HepG2 (cell line): ENCODE data around the gene PARN. TPM values are rescaled to one million over a fixed set of nuclear protein-coding genes. Genes with fewer than 3 reads are reported as not detected.

Experiments
- ATAC-seq: fragments of 200-7000 bp; cut with Tn5 transposase; 3 replicates; pipeline ENCODE4 v1.9.1; 2020; ENCODE audit warnings: mild to moderate bottlenecking, moderate library complexity
- BruUV-seq: library from RNA; stranded (reverse); fragments of 400-500 nt; replicated peaks from 2 replicates; lab custom pipeline; 2021; lab: Mats Ljungman, UMichigan
- CTCF ChIA-PET: fragments of 300-600 bp; formaldehyde crosslinking; extraction: SDS; loops from one replicate; lab custom pipeline; 2021; ENCODE audit warnings: low total read pairs, inconsistent platforms, low intra/inter-chr PET ratio; lab: Yijun Ruan, JAX
- POLR2A ChIA-PET: fragments of 350-600 bp; sonication (Branson Sonifier 250); formaldehyde crosslinking; loops from one replicate; lab custom pipeline; 2020; ENCODE audit warnings: antibody characterized with exemption, inconsistent platforms; lab: Yijun Ruan, JAX
- DNase-seq: peaks from one replicate; pipeline ENCODE4 v3.0.0-alpha.2; 2015; ENCODE audit warnings: low spot score
- FAIRE-seq: peaks from 3 replicates; lab custom pipeline; 2011; peaks lifted over from hg19 to GRCh38; lab: Jason Lieb, UNC
- H2AFZ ChIP-seq: one replicate; pipeline ENCODE4 v1.6.1; 2011; ENCODE audit warnings: low read length, inconsistent platforms
- H3K27ac ChIP-seq: fragments of 300-600 bp; 3 replicates; pipeline ENCODE4 v1.8.0; 2011; ENCODE audit warnings: mixed run types, mild to moderate bottlenecking, mixed read lengths, low read length, inconsistent platforms; ENCODE audit not compliant: insufficient read depth; ENCODE audit errors: extremely low read length
- H3K27me3 ChIP-seq, 2 experiments: fragments of 200-600 bp in 1 of 2; 2 replicates in 1 of 2; 3 replicates in 1 of 2; pipeline versions ENCODE4 v1.6.0 to v1.8.0; 2011; ENCODE audit warnings: low read length in 2 of 2, mild to moderate bottlenecking in 2 of 2, moderate library complexity in 2 of 2, inconsistent platforms in 1 of 2; ENCODE audit not compliant: insufficient read depth in 2 of 2, control insufficient read depth in 1 of 2
- H3K36me3 ChIP-seq, 2 experiments: fragments of 200-600 bp in 1 of 2; replicated peaks in 1 of 2; 2 replicates in 1 of 2; 3 replicates in 1 of 2; pipeline versions ENCODE4 v1.5.1 to v1.8.0; 2011; ENCODE audit warnings: low read length in 2 of 2, inconsistent platforms in 1 of 2; ENCODE audit not compliant: insufficient read depth in 2 of 2, control insufficient read depth in 1 of 2
- H3K4me1 ChIP-seq: 2 replicates; pipeline ENCODE4 v1.5.1; 2012; ENCODE audit warnings: low read length, inconsistent platforms; ENCODE audit not compliant: insufficient read depth
- H3K4me2 ChIP-seq: 2 replicates; pipeline ENCODE4 v1.6.0; 2011; ENCODE audit warnings: low read depth, low read length, inconsistent platforms
- H3K4me3 ChIP-seq, 3 experiments: fragments of 200-600 bp in 1 of 3; sonication (generic), shearing (Covaris generic) in 1 of 3; replicated peaks in 1 of 3; 2 replicates each; pipeline ENCODE4 v1.5.1; 2011 to 2016; ENCODE audit warnings: low read length in 3 of 3, inconsistent platforms in 2 of 3, low read depth in 2 of 3, mild to moderate bottlenecking in 2 of 3, control low read depth in 1 of 3, mixed read lengths in 1 of 3; ENCODE audit not compliant: insufficient read depth in 1 of 3
- H3K79me2 ChIP-seq: one replicate; pipeline ENCODE4 v1.6.1; 2011; ENCODE audit warnings: low read length, inconsistent platforms; ENCODE audit not compliant: insufficient read depth
- H3K9ac ChIP-seq: 2 replicates; pipeline ENCODE4 v1.6.0; 2011; ENCODE audit warnings: mild to moderate bottlenecking, low read depth, low read length, inconsistent platforms; ENCODE audit not compliant: insufficient read depth
- H3K9me3 ChIP-seq: 2 replicates; pipeline ENCODE4 v1.5.1; 2012; ENCODE audit warnings: mild to moderate bottlenecking, low read length
- H4K20me1 ChIP-seq: 2 replicates; pipeline ENCODE4 v1.6.0; 2011; ENCODE audit warnings: inconsistent platforms, mild to moderate bottlenecking, low read length, moderate library complexity; ENCODE audit not compliant: insufficient read depth
- DNMT3B ChIP-seq: conservative IDR thresholded peaks from 2 replicates; pipeline ENCODE4 v1.6.1; 2016; ENCODE audit warnings: missing biosample characterization, control low read depth
- GMEB2 ChIP-seq: IDR thresholded peaks from 2 replicates; pipeline ENCODE4 v1.6.1; 2016; ENCODE audit warnings: missing biosample characterization, missing genetic modification reagents, low read depth
- ZMYM4 ChIP-seq: sonication (generic); formaldehyde crosslinking; IDR thresholded peaks from 2 replicates; pipeline ENCODE4 v1.8.1; 2023; ENCODE audit warnings: mild to moderate bottlenecking, missing genetic modification reagents
- ZNF121 ChIP-seq: sonication (generic); formaldehyde crosslinking; IDR thresholded peaks from 2 replicates; pipeline ENCODE4 v1.5.0; 2020; ENCODE audit warnings: mild to moderate bottlenecking, missing genetic modification reagents
- ZNF282 ChIP-seq: fragments of 450-650 bp; IDR thresholded peaks from 2 replicates; pipeline ENCODE4 v1.6.1; 2018; ENCODE audit not compliant: partially characterized antibody
- WGBS: methylation state at CpG from one replicate; pipeline ENCODE4 v1.1.6; 2017; ENCODE audit warnings: low lambda C conversion rate; 5-methylcytosine and 5-hydroxymethylcytosine counted together
- in situ Hi-C: cut with HindIII; loops from 2 replicates; pipeline ENCODE4 v1.10.0; 2017; ENCODE audit warnings: low pct_unique_long_range_greater_than_20kb; ENCODE audit not compliant: extremely low pct_ligation_motif_present
- intact Hi-C: fragments of 100-400 bp; cut with micrococcal nuclease; formaldehyde crosslinking; loops from one replicate; pipeline ENCODE4 v1.10.0; 2022; ENCODE audit not compliant: unreplicated experiment
- polyA plus RNA-seq, 8 experiments: library from polyadenylated mRNA; depleted of rRNA in 3 of 8; stranded (reverse) in 7 of 8; unstranded in 1 of 8; fragments of >200 nt; fragmentation: Illumina TruSeq in 4 of 8; extraction: Trizol in 4 of 8; gene quantifications; 2 replicates each; pipeline versions ENCODE4 v1.2.1 to v1.2.3, GENCODE V29; 2011 to 2016; ENCODE audit warnings: low read depth in 4 of 8, missing spikeins in 1 of 8, mixed read lengths in 1 of 8; ENCODE audit not compliant: insufficient read depth in 1 of 8
- total RNA-seq, 5 experiments: library from RNA; depleted of rRNA; stranded (reverse); fragments of >200 nt; fragmentation: Illumina TruSeq; extraction: Trizol; gene quantifications; 2 replicates each; pipeline ENCODE4 v1.2.3, GENCODE V29; 2016; ENCODE audit warnings: low read depth in 1 of 5

Gene PARN
- total and polyA plus RNA-seq, 2 of the 13 experiments (the other 11 are each of a cell fraction or from before 2014, with no cell fraction given): 13.3 to 47.6 TPM

GRCh38 chr16:14531613-14532012 lies 98.4 kb downstream of the PARN start:
- FAIRE-seq (no peak), DNase-seq (no peak), ATAC-seq (no peak)
- 93% methylated on average over 5 of the region's 5 CpGs for WGBS
- H3K9me3 ChIP-seq: no peaks in the 10 kb centered on the region
- H3K27me3 ChIP-seq: no peaks in the 10 kb centered on the region
- intact Hi-C loops (no loop called here), in situ Hi-C loops (no loop called here)
- no TSS peak for BruUV-seq
- H3K79me2 ChIP-seq: no peaks in the 10 kb centered on the region
- no peaks in the 10 kb centered on the region for H4K20me1 ChIP-seq
- peaks cover 36% of the 10 kb centered on the region for H3K4me1 ChIP-seq
- POLR2A ChIA-PET: interaction anchor here (1.3 kb wide), 1 partner anchor 246 kb away, joined by 3 read pairs; no protein-coding TSS in a partner anchor
- H3K4me3 ChIP-seq: no peak overlapping the region
- H3K27ac ChIP-seq: no peak overlapping the region
- CTCF ChIA-PET: no interaction called here
- H2AFZ ChIP-seq: no peak overlapping the region
- H3K36me3 ChIP-seq: peaks cover 2 to 5% of the 10 kb centered on the region in 2 experiments; a peak in 2 of 5 replicates
- TF ChIP-seq ZNF121 (CRISPR knock-in tag): peak; percentile 73
- no peak for TF ChIP-seq ZNF282
- H3K9ac ChIP-seq: no peak overlapping the region
- no peak overlapping the region for H3K4me2 ChIP-seq

GRCh38 chr16:14531101-14531500 lies 99.0 kb downstream of the PARN start:
- ChIA-PET POLR2A (interaction anchor here (1.0 to 1.3 kb wide), 2 partner anchors 9 to 245 kb away, joined by 3 read pairs; no protein-coding TSS in a partner anchor), CTCF (interaction anchor here (3.6 kb wide), 1 partner anchor 230 kb away, joined by 31 read pairs; no protein-coding TSS in a partner anchor)
- in situ Hi-C loops: no loop called here
- Histone ChIP-seq H3K27me3 (no peaks in the 10 kb centered on the region), H2AFZ (no peak overlapping the region), H3K4me1 (peaks cover 41% of the 10 kb centered on the region), H3K79me2 (no peaks in the 10 kb centered on the region), H3K27ac (no peak overlapping the region), H3K36me3 (peaks cover 2 to 5% of the 10 kb centered on the region in 2 experiments; a peak in 2 of 5 replicates), H3K9me3 (no peaks in the 10 kb centered on the region), H3K4me3 (no peak overlapping the region), H4K20me1 (no peaks in the 10 kb centered on the region), H3K4me2 (no peak overlapping the region), H3K9ac (no peak overlapping the region)
- DNase-seq (no peak), FAIRE-seq (no peak), ATAC-seq (no peak)
- BruUV-seq: no TSS peak
- TF ChIP-seq DNMT3B (no peak), GMEB2 (no peak), ZMYM4 (CRISPR knock-in tag) (no peak)
- WGBS: 96% methylated on average over 3 of the region's 3 CpGs
- intact Hi-C loops: no loop called here
